Trophoblast cell (in vitro differentiated cells and primary cell): ENCODE measurements around the gene SHISA7.
A peak's percentile ranks its signal among the peaks of the same experiment; 100 is the strongest.

Source experiments
- DNase-seq, 2 donors: peaks; one replicate each; pipeline ENCODE4 v3.0.0-alpha.2; 2016
- H2AFZ ChIP-seq: 2 replicates; pipeline ENCODE4 v1.6.1; 2013; ENCODE audit warnings: low read length, moderate library complexity, mild to moderate bottlenecking; ENCODE audit not compliant: insufficient read depth, poor library complexity
- H2AK5ac ChIP-seq: 2 replicates; pipeline ENCODE4 v1.6.1; 2013; ENCODE audit warnings: mild to moderate bottlenecking, low read length
- H2BK120ac ChIP-seq: 2 replicates; pipeline ENCODE4 v1.6.1; 2013; ENCODE audit warnings: low read length, mild to moderate bottlenecking, moderate library complexity; ENCODE audit not compliant: insufficient read depth, poor library complexity
- H2BK12ac ChIP-seq: 2 replicates; pipeline ENCODE4 v1.6.1; 2013; ENCODE audit warnings: mild to moderate bottlenecking, low read length, moderate library complexity
- H2BK5ac ChIP-seq: 2 replicates; pipeline ENCODE4 v1.6.1; 2013; ENCODE audit warnings: low read length, low read depth, moderate library complexity, mild to moderate bottlenecking; ENCODE audit not compliant: poor library complexity
- H3K14ac ChIP-seq: 2 replicates; pipeline ENCODE4 v1.6.1; 2013; ENCODE audit warnings: mild to moderate bottlenecking, low read length
- H3K18ac ChIP-seq: 2 replicates; pipeline ENCODE4 v1.6.1; 2013; ENCODE audit warnings: mild to moderate bottlenecking, low read length
- H3K23ac ChIP-seq: 2 replicates; pipeline ENCODE4 v1.6.1; 2013; ENCODE audit warnings: low read length
- H3K27ac ChIP-seq: 2 replicates; pipeline ENCODE4 v1.5.1; 2013; ENCODE audit warnings: low read depth, mild to moderate bottlenecking, inconsistent platforms, low read length, moderate library complexity
- H3K27me3 ChIP-seq: 2 replicates; pipeline ENCODE4 v1.6.1; 2013; ENCODE audit warnings: inconsistent platforms, mild to moderate bottlenecking, low read length, moderate library complexity; ENCODE audit not compliant: insufficient read depth
- H3K36me3 ChIP-seq, 2 experiments: 1 replicate in 1 of 2; 2 replicates in 1 of 2; pipeline ENCODE4 v1.6.1; 2013; ENCODE audit warnings: low read length in 2 of 2, mild to moderate bottlenecking in 2 of 2, moderate library complexity in 1 of 2; ENCODE audit not compliant: insufficient read depth in 2 of 2, control insufficient read depth in 1 of 2
- H3K4ac ChIP-seq: 2 replicates; pipeline ENCODE4 v1.6.1; 2013; ENCODE audit warnings: low read depth, mild to moderate bottlenecking, low read length, moderate library complexity
- H3K4me1 ChIP-seq, 2 experiments: 1 replicate in 1 of 2; 2 replicates in 1 of 2; pipeline ENCODE4 v1.6.1; 2013; ENCODE audit warnings: low read length in 2 of 2, mild to moderate bottlenecking in 2 of 2, moderate library complexity in 1 of 2; ENCODE audit not compliant: insufficient read depth in 2 of 2, control insufficient read depth in 1 of 2
- H3K4me2 ChIP-seq: 2 replicates; pipeline ENCODE4 v1.6.1; 2013; ENCODE audit warnings: inconsistent platforms, mild to moderate bottlenecking, low read length, moderate library complexity
- H3K4me3 ChIP-seq: 2 replicates; pipeline ENCODE4 v1.5.1; 2013; ENCODE audit warnings: mild to moderate bottlenecking, low read depth, low read length, inconsistent platforms
- H3K79me1 ChIP-seq: one replicate; pipeline ENCODE4 v1.6.1; 2013; ENCODE audit warnings: low read length
- H3K79me2 ChIP-seq: 2 replicates; pipeline ENCODE4 v1.6.1; 2013; ENCODE audit warnings: low read length, mild to moderate bottlenecking; ENCODE audit not compliant: control insufficient read depth, insufficient read depth, poor library complexity
- H3K9ac ChIP-seq: 2 replicates; pipeline ENCODE4 v1.6.1; 2013; ENCODE audit warnings: mild to moderate bottlenecking, low read length
- H3K9me3 ChIP-seq: 2 replicates; pipeline ENCODE4 v1.6.1; 2013; ENCODE audit warnings: low read depth, mild to moderate bottlenecking, control low read depth, inconsistent platforms, low read length; ENCODE audit not compliant: insufficient read depth
- H4K12ac ChIP-seq: 2 replicates; pipeline ENCODE4 v1.6.1; 2013; ENCODE audit warnings: low read depth, mild to moderate bottlenecking, low read length, moderate library complexity
- H4K8ac ChIP-seq: 2 replicates; pipeline ENCODE4 v1.6.1; 2013; ENCODE audit warnings: low read depth, mild to moderate bottlenecking, low read length, moderate library complexity
- H4K91ac ChIP-seq: one replicate; pipeline ENCODE4 v1.6.1; 2013; ENCODE audit warnings: low read depth, mild to moderate bottlenecking, low read length, moderate library complexity
- WGBS: extraction: QIAGEN DNeasy Blood & Tissue Kit; methylation state at CpG from one replicate; pipeline ENCODE4 v1.1.7; 2013; ENCODE audit warnings: missing lambda C conversion rate; ENCODE audit not compliant: insufficient read length, insufficient coverage; ENCODE audit errors: extremely low coverage; 5-methylcytosine and 5-hydroxymethylcytosine counted together

SHISA7 gene

DNA sequence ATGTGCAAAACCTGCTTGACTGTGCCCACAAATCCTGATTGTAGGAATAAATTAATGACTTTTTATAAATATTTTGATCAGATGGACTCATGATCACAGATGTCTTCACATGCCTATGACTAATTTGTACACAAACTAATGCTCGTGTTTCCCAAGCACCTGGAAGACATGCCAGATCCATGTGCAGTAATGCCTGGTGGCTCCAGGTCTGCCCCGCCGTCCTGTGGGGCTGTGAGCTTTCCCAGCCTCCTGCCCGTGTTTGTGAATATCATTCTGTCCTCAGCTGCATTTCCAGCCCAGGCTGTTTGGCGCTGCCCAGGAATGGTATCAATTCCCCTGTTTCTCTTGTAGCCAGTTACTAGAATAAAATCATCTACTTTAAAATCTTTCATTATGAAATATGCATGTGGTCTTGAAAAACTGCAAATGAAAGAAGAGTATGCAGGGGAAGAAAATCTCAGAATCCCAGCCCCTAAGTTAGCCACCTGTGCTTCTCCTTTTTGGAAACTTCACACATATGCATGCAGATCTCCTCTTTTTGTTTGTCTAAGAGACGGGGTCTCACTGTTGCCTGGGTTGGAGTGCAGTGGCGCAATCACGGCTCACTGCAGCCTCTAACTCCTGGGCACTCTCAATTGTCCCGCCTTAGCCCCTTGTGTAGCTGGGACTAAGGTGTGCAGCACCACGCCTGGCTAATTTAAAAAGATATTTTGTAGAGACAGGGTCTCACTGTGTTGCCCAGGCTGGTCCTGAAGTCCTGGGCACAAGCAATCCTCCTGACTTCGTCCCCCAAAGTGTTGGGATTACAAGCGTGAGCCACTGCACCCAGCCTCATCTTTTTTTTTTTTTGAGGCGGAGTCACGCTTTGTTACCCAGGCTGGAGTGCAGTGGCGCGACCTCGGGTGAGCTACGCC, 51.1 kb downstream of the SHISA7 start:
- Histone ChIP-seq H3K4me1 (peaks cover 20 to 27% of the 10 kb centered on the region in 2 experiments), H3K9me3 (no peaks in the 10 kb centered on the region), H3K9ac (no peak overlapping the region), H3K36me3 (peaks cover 39 to 42% of the 10 kb centered on the region in 2 experiments), H4K8ac (no peak overlapping the region), H4K91ac (no peak overlapping the region), H2BK12ac (no peak overlapping the region), H4K12ac (no peak overlapping the region), H2AFZ (no peak overlapping the region), H3K14ac (no peak overlapping the region), H3K27ac (no peak overlapping the region), H3K79me1 (no peaks in the 10 kb centered on the region), H3K79me2 (peaks cover 12% of the 10 kb centered on the region), H3K4ac (no peak overlapping the region), H3K4me3 (no peak overlapping the region), H3K27me3 (no peaks in the 10 kb centered on the region), H2AK5ac (no peak overlapping the region), H3K23ac (no peak overlapping the region), H3K4me2 (no peak overlapping the region), H2BK120ac (no peak overlapping the region), H2BK5ac (no peak overlapping the region), H3K18ac (no peak overlapping the region)
- DNase-seq, result peak; percentile 28 to 38
- WGBS, result no CpG with 5 or more reads among the region's 18 CpGs

GRCh38 chr19:55391191-55391670, 51.9 kb downstream of the SHISA7 start:
- peaks cover 19% of the 10 kb centered on the region for H3K79me2 ChIP-seq
- H3K4me2 ChIP-seq, result no peak overlapping the region
- H2BK12ac ChIP-seq, result no peak overlapping the region
- no peaks in the 10 kb centered on the region for H3K9me3 ChIP-seq
- no peak overlapping the region for H3K4ac ChIP-seq
- no peaks in the 10 kb centered on the region for H3K27me3 ChIP-seq
- H3K14ac ChIP-seq, result no peak overlapping the region
- no peak overlapping the region for H3K4me3 ChIP-seq
- H3K23ac ChIP-seq, result no peak overlapping the region
- no peak overlapping the region for H2AFZ ChIP-seq
- no peak for DNase-seq
- H3K4me1 ChIP-seq, result peaks cover 23 to 30% of the 10 kb centered on the region in 2 experiments
- no CpG with 5 or more reads among the region's 12 CpGs for WGBS
- H4K91ac ChIP-seq, result no peak overlapping the region
- H2BK5ac ChIP-seq, result no peak overlapping the region
- H2BK120ac ChIP-seq, result no peak overlapping the region
- H3K9ac ChIP-seq, result no peak overlapping the region
- H2AK5ac ChIP-seq, result no peak overlapping the region
- H4K12ac ChIP-seq, result no peak overlapping the region
- no peak overlapping the region for H3K18ac ChIP-seq
- no peak overlapping the region for H3K27ac ChIP-seq
- peaks cover 46 to 47% of the 10 kb centered on the region in 2 experiments for H3K36me3 ChIP-seq
- H4K8ac ChIP-seq, result no peak overlapping the region
- H3K79me1 ChIP-seq, result peaks cover 2% of the 10 kb centered on the region

- Histone ChIP-seq H3K14ac (no peak overlapping the region), H2AK5ac (no peak overlapping the region), H2BK12ac (no peak overlapping the region), H4K91ac (no peak overlapping the region), H3K18ac (no peak overlapping the region), H3K4me2 (no peak overlapping the region), H3K23ac (no peak overlapping the region), H3K36me3 (peaks cover 46 to 47% of the 10 kb centered on the region in 2 experiments), H3K9ac (no peak overlapping the region), H2AFZ (no peak overlapping the region), H4K8ac (no peak overlapping the region), H3K27ac (no peak overlapping the region), H4K12ac (peak overlapping the region; percentile 17), H3K4ac (no peak overlapping the region), H3K4me1 (peaks cover 23 to 30% of the 10 kb centered on the region in 2 experiments), H3K27me3 (no peaks in the 10 kb centered on the region), H3K79me2 (peaks cover 24% of the 10 kb centered on the region), H3K4me3 (no peak overlapping the region), H3K79me1 (peaks cover 7% of the 10 kb centered on the region), H2BK120ac (no peak overlapping the region), H2BK5ac (no peak overlapping the region), H3K9me3 (no peaks in the 10 kb centered on the region)
- WGBS, result no CpG with 5 or more reads among the region's 7 CpGs
- no peak for DNase-seq
Observed at GRCh38 chr19:55390461-55390880, 52.6 kb downstream of the SHISA7 start.

- Histone ChIP-seq H3K27ac (no peak overlapping the region), H3K23ac (no peak overlapping the region), H3K18ac (no peak overlapping the region), H3K79me2 (peaks cover 24% of the 10 kb centered on the region), H3K9ac (no peak overlapping the region), H3K4me2 (no peak overlapping the region), H3K79me1 (peaks cover 9% of the 10 kb centered on the region), H2BK5ac (no peak overlapping the region), H3K14ac (no peak overlapping the region), H3K27me3 (no peaks in the 10 kb centered on the region), H4K8ac (no peak overlapping the region), H3K36me3 (peaks cover 46 to 47% of the 10 kb centered on the region in 2 experiments), H2BK120ac (no peak overlapping the region), H3K4ac (no peak overlapping the region), H2AK5ac (no peak overlapping the region), H4K91ac (no peak overlapping the region), H4K12ac (no peak overlapping the region), H3K4me3 (no peak overlapping the region), H2BK12ac (no peak overlapping the region), H3K9me3 (no peaks in the 10 kb centered on the region), H2AFZ (no peak overlapping the region), H3K4me1 (peaks cover 27 to 34% of the 10 kb centered on the region in 2 experiments)
- WGBS, result no CpG with 5 or more reads among the region's 21 CpGs
- DNase-seq, result no peak
Observed at GRCh38 chr19:55389386-55390317, 53.4 kb downstream of the SHISA7 start.
